Kidney epithelial cell (primary cell): ENCODE data around the gene ATF2. TPM values are rescaled to one million over a fixed set of nuclear protein-coding genes. Genes with fewer than 3 reads are reported as not detected.

Experiments
- DNase-seq: peaks from one replicate; pipeline ENCODE4 v3.0.0-alpha.2; 2010; ENCODE audit warnings: low read depth
- H3K27me3 ChIP-seq: 2 replicates; pipeline ENCODE4 v1.6.0; 2011; ENCODE audit warnings: low read length; ENCODE audit not compliant: control insufficient read depth, insufficient read depth
- H3K36me3 ChIP-seq: 2 replicates; pipeline ENCODE4 v1.5.1; 2011; ENCODE audit warnings: low read length; ENCODE audit not compliant: control insufficient read depth, insufficient read depth
- H3K4me3 ChIP-seq: 2 replicates; pipeline ENCODE4 v1.5.1; 2011; ENCODE audit warnings: low read depth, mild to moderate bottlenecking, control low read depth, low read length
- total RNA-seq: library from RNA; depleted of rRNA; stranded (reverse); fragments of >200 nt; gene quantifications from 2 replicates; pipeline ENCODE4 v1.2.3, GENCODE V29; 2015
- TF ChIP-seq, protein P1 (sequence below): IDR thresholded peaks from 2 replicates; pipeline ENCODE4 v1.5.1; 2011; ENCODE audit warnings: mild to moderate bottlenecking, moderate library complexity, low read length, control low read depth, inconsistent platforms; ENCODE audit not compliant: insufficient read depth, poor library complexity, severe bottlenecking

Gene ATF2
- total RNA-seq, 1 donor from 2014 or later = 35.1 TPM

GRCh38 chr2:175180701-175181103 lies 12.7 kb upstream of the ATF2 start:
- DNase-seq = no peak
- Histone ChIP-seq H3K4me3 (peak overlapping the region; percentile 88), H3K36me3 (no peaks in the 10 kb centered on the region), H3K27me3 (no peaks in the 10 kb centered on the region)
- TF ChIP-seq, protein P1, sequence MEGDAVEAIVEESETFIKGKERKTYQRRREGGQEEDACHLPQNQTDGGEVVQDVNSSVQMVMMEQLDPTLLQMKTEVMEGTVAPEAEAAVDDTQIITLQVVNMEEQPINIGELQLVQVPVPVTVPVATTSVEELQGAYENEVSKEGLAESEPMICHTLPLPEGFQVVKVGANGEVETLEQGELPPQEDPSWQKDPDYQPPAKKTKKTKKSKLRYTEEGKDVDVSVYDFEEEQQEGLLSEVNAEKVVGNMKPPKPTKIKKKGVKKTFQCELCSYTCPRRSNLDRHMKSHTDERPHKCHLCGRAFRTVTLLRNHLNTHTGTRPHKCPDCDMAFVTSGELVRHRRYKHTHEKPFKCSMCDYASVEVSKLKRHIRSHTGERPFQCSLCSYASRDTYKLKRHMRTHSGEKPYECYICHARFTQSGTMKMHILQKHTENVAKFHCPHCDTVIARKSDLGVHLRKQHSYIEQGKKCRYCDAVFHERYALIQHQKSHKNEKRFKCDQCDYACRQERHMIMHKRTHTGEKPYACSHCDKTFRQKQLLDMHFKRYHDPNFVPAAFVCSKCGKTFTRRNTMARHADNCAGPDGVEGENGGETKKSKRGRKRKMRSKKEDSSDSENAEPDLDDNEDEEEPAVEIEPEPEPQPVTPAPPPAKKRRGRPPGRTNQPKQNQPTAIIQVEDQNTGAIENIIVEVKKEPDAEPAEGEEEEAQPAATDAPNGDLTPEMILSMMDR = no peak

DNA sequence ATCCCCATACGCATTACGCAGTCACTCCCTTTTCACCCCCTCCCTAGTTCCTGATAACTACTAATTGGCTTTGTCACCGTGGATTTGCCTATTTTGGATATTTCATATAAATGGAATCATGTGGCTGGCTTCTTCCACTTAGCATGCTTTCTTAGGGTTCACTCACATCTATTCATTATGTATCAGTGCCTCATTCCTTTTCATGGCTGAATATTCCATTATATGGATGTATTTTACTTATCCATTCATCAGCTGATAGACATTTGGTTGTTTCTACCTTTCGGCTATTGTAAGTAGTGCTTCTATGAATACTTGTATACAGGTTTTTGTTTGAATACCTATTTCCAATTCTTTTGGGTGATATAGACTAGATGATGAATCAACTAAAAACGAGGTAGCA lies 8.6 kb upstream of the ATF2 start:
- DNase-seq = no peak
- Histone ChIP-seq H3K27me3 (no peaks in the 10 kb centered on the region), H3K36me3 (no peaks in the 10 kb centered on the region), H3K4me3 (no peak overlapping the region)
- TF ChIP-seq, protein P1 = no peak

DNA sequence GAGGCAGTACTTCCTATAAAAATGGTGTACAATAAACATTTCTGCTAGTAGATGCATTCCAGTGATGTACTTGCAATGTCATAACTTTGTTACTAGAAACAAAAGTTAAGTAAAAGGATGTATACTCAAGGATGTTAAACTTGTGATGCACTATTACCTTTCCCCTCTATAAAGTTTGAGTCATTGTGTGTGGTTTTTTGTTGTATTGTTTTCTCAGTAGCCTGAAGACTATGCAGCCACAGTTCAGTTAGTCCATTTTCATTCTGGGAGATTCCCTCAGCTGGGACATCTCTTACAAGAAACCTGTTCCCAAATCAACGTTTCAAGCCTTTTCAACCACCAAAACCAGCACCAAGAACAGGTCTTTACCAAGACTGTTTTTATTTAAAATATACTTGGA lies 7.9 kb upstream of the ATF2 start:
- TF ChIP-seq, protein P1 = no peak
- no peak overlapping the region for H3K4me3 ChIP-seq
- no peaks in the 10 kb centered on the region for H3K27me3 ChIP-seq
- no peak for DNase-seq
- no peaks in the 10 kb centered on the region for H3K36me3 ChIP-seq

DNA sequence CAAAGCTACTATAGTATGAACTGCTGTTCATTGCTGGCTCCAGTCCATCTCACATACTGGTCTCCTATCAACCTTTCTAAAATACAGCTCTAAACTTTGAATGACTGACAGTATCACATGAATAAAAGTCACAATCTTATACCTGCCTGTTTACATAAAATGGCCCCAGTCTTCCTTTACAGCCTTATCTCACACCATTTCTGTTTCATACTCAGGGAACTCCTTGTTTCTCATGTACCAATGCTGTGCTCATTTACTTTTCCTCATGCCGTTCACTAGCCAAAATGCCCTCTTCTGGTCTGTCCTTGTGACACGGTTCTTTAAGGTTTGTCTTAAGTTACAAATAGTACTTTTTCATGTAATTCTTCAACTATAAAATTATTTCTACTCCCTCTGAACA lies 7.3 kb upstream of the ATF2 start:
- TF ChIP-seq, protein P1 = no peak
- H3K4me3 ChIP-seq = no peak overlapping the region
- DNase-seq = no peak
- no peaks in the 10 kb centered on the region for H3K36me3 ChIP-seq
- H3K27me3 ChIP-seq = no peaks in the 10 kb centered on the region

GRCh38 chr2:175170659-175171304 lies 2.8 kb upstream of the ATF2 start:
- Histone ChIP-seq H3K36me3 (no peaks in the 10 kb centered on the region), H3K4me3 (no peak overlapping the region), H3K27me3 (no peaks in the 10 kb centered on the region)
- TF ChIP-seq, protein P1 = no peak
- DNase-seq = no peak

DNA sequence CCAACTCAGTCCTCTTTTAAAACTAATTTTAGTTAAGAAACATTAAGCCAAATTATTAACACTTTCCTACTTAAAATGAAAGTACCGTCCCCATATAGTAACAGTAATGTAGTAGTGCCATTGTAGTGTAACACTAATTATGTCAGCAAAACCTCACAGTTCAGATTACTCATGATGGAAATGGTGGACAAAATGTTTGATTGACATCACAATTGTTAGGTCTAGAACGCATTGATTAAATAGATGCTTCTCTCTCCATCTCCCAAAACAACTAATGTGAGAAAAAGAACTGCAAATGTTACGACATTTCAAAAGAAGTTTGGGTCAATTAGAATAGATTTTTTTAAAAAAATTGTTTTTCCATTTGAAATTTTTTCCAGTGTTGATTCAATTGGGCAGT lies 1.2 kb upstream of the ATF2 start:
- Histone ChIP-seq H3K36me3 (no peaks in the 10 kb centered on the region), H3K27me3 (no peaks in the 10 kb centered on the region), H3K4me3 (peak overlapping the region; percentile 74)
- TF ChIP-seq, protein P1 = no peak
- no peak for DNase-seq
